ENCODE data around the gene KIF6. TPM values are rescaled to one million over a fixed set of nuclear protein-coding genes. Genes with fewer than 3 reads are reported as not detected.

Gene KIF6
- total RNA-seq, result under 1 TPM; 0.06 to 0.77 (median 0.51) TPM
- under 1 TPM; 0.06 to 0.38 TPM for polyA plus RNA-seq
- long read RNA-seq, donor 1, partial matches to known transcripts, result 0 of 2 reads
- long read RNA-seq, donor 1, other reads (novel, unspliced or antisense), result 1 of 2 reads
- long read RNA-seq, donor 2, partial matches to known transcripts, result 0 of 1 reads
- long read RNA-seq, donor 2, other reads (novel, unspliced or antisense), result 0 of 1 reads
- long read RNA-seq, donor 3, result 0 reads

- no peaks in the 10 kb centered on the region for H3K9me3 ChIP-seq
- peak within 1 kb of the TSS in 6 of 12 donors; percentile 38 to 73 (median 40) for H3K27ac ChIP-seq
- H3K4me1 ChIP-seq, result peaks cover 0 to 8% (median 0%) of the 10 kb centered on the region in 12 donors
- H3K4me3 ChIP-seq, result peak within 1 kb of the TSS; percentile 45 to 93 (median 78)
- DNase-seq (peak; percentile 89 to 95 (median 94)), ATAC-seq (peak; percentile 97 to 100 (median 100))
- no peaks in the 10 kb centered on the region for H3K36me3 ChIP-seq
- no peaks in the 10 kb centered on the region for H3K27me3 ChIP-seq
- intact Hi-C loops (cut with DNase I), result loop anchor here in 1 of 10 donors (10.0 kb wide), 1 partner anchor 360 kb away; no protein-coding TSS in a partner anchor
- TF ChIP-seq POLR2A (IDR thresholded peaks at IDR 0.05), result no peak
- TF ChIP-seq CTCF (IDR thresholded peaks at IDR 0.05), result peak in 1 of 12 donors; percentile 27
- 3 to 11% (median 5%) methylated on average over 18 to 58 of the region's 58 CpGs for WGBS, 4 donors
These were observed at the start of gene KIF6 for GRCh38 chr6:39724787-39725631. KIF6 (minus strand) TSS chr6:39725408; CDS start chr6:39725310, 98 bp downstream.

- intact Hi-C loops (cut with DNase I), result no loop called here
- H3K36me3 ChIP-seq, result no peaks in the 10 kb centered on the region
- H3K4me1 ChIP-seq, result peaks cover 0 to 12% (median 6%) of the 10 kb centered on the region in 12 donors
- no peaks in the 10 kb centered on the region for H3K27me3 ChIP-seq
- no peaks in the 10 kb centered on the region for H3K9me3 ChIP-seq
- ATAC-seq, result no peak
- 95 to 97% (median 96%) methylated on average over 2 of the region's 2 CpGs for WGBS, 4 donors
- TF ChIP-seq POLR2A (IDR thresholded peaks at IDR 0.05) (no peak), CTCF (IDR thresholded peaks at IDR 0.05) (no peak)
- no peak overlapping the region for H3K4me3 ChIP-seq
- no peak overlapping the region for H3K27ac ChIP-seq
- DNase-seq, result no peak
These were observed 48.6 kb upstream of the KIF6 start for GRCh38 chr6:39773782-39774181.

- no peak for TF ChIP-seq CTCF (IDR thresholded peaks at IDR 0.05)
- TF ChIP-seq POLR2A (IDR thresholded peaks at IDR 0.05), result no peak
- Histone ChIP-seq H3K27ac (no peak overlapping the region), H3K27me3 (no peaks in the 10 kb centered on the region), H3K36me3 (no peaks in the 10 kb centered on the region), H3K4me1 (peaks cover 0 to 6% (median 3%) of the 10 kb centered on the region in 12 donors), H3K4me3 (no peak overlapping the region), H3K9me3 (no peaks in the 10 kb centered on the region)
- intact Hi-C loops (cut with DNase I), result no loop called here
- WGBS, 4 donors, result 64 to 82% (median 79%) methylated on average over 6 of the region's 6 CpGs
- no peak for DNase-seq
- no peak for ATAC-seq
These were observed 47.5 kb upstream of the KIF6 start for GRCh38 chr6:39772559-39773273.

GRCh38 chr6:39770446-39770845 is 45.2 kb upstream of the KIF6 start:
- H3K4me1 ChIP-seq, result no peaks in the 10 kb centered on the region
- no peaks in the 10 kb centered on the region for H3K9me3 ChIP-seq
- intact Hi-C loops (cut with DNase I), result no loop called here
- WGBS, 4 donors, result 78 to 85% (median 80%) methylated on average over 4 of the region's 4 CpGs
- no peak for DNase-seq
- H3K4me3 ChIP-seq, result no peak overlapping the region
- H3K27ac ChIP-seq, result no peak overlapping the region
- H3K27me3 ChIP-seq, result no peaks in the 10 kb centered on the region
- TF ChIP-seq CTCF (IDR thresholded peaks at IDR 0.05) (no peak), POLR2A (IDR thresholded peaks at IDR 0.05) (no peak)
- H3K36me3 ChIP-seq, result no peaks in the 10 kb centered on the region
- no peak for ATAC-seq
